Stimulated activated CD8-positive, alpha-beta memory T cell treated with anti-CD3 and anti-CD28 coated beads, Interleukin-15, amount 100 ng/mL, for 24 hours (primary cell): ENCODE results near the gene IVNS1ABP.
"Not testable (repeated sequence)": the region's sequence is repeated elsewhere in the genome, so short reads cannot be mapped to it uniquely, and the experiment has no call there.

Experiments
- DNase-seq: peaks from one replicate; pipeline ENCODE4 v3.0.0-alpha.2; 2020; ENCODE audit warnings: low read depth

Gene IVNS1ABP

GRCh38 chr1:185328255-185328654, 11.2 kb upstream of the IVNS1ABP start:
- no peak for DNase-seq

GRCh38 chr1:185325413-185325812, 8.4 kb upstream of the IVNS1ABP start:
- no peak for DNase-seq

GRCh38 chr1:185324118-185324517, 7.1 kb upstream of the IVNS1ABP start:
- DNase-seq: no peak

- no peak for DNase-seq
These were observed 5.6 kb upstream of the IVNS1ABP start for GRCh38 chr1:185322636-185323035.

- DNase-seq: not testable (repeated sequence)
These were observed 4.7 kb upstream of the IVNS1ABP start for GRCh38 chr1:185321653-185322221.

GRCh38 chr1:185321104-185321503, 4.1 kb upstream of the IVNS1ABP start:
- not testable (repeated sequence) for DNase-seq

- no peak for DNase-seq
These were observed 2.1 kb upstream of the IVNS1ABP start for GRCh38 chr1:185319139-185319475.

- DNase-seq: no peak
These were observed 1.5 kb upstream of the IVNS1ABP start for GRCh38 chr1:185318431-185319138.

GRCh38 chr1:185317886-185318310, 855 bp upstream of the IVNS1ABP start:
- DNase-seq: peak; percentile 19

- DNase-seq: peak; percentile 76
These were observed 645 bp downstream of the IVNS1ABP start for GRCh38 chr1:185316163-185317033.

- no peak for DNase-seq
These were observed 1.5 kb downstream of the IVNS1ABP start for GRCh38 chr1:185315445-185316071.

GRCh38 chr1:185314411-185314810, 2.6 kb downstream of the IVNS1ABP start:
- DNase-seq: no peak

- DNase-seq: no peak
These were observed 4.5 kb downstream of the IVNS1ABP start for GRCh38 chr1:185312361-185313138.

GRCh38 chr1:185311589-185312225, 5.3 kb downstream of the IVNS1ABP start:
- DNase-seq: no peak

- no peak for DNase-seq
These were observed 7.5 kb downstream of the IVNS1ABP start for GRCh38 chr1:185309566-185309965.

GRCh38 chr1:185308126-185308525, 8.9 kb downstream of the IVNS1ABP start:
- DNase-seq: no peak

GRCh38 chr1:185305419-185305818, 11.6 kb downstream of the IVNS1ABP start:
- no peak for DNase-seq

- DNase-seq: no peak
These were observed 16.9 kb downstream of the IVNS1ABP start for GRCh38 chr1:185300152-185300551.

GRCh38 chr1:185297982-185298381, 19.1 kb downstream of the IVNS1ABP start:
- no peak for DNase-seq

- DNase-seq: no peak
These were observed 22.0 kb downstream of the IVNS1ABP start for GRCh38 chr1:185295091-185295490.

GRCh38 chr1:185293967-185294542, 23.0 kb downstream of the IVNS1ABP start:
- no peak for DNase-seq
